SU-DHL-6 (cell line): ENCODE data around the gene LRRFIP2.

Experiments used
- H2AFZ ChIP-seq: fragments of 200-600 bp; sonication (generic); 2 replicates; pipeline ENCODE4 v1.6.1; 2014; ENCODE audit warnings: low read depth, mild to moderate bottlenecking, moderate library complexity, mixed read lengths, antibody characterized with exemption, low read length; ENCODE audit not compliant: severe bottlenecking
- H3F3A ChIP-seq: fragments of 200-600 bp; shearing (Covaris generic); 2 replicates; pipeline ENCODE4 v1.6.0; 2016; ENCODE audit warnings: antibody characterized with exemption, mild to moderate bottlenecking; ENCODE audit not compliant: insufficient read depth
- H3K27ac ChIP-seq: fragments of 200-600 bp; sonication (generic); 2 replicates; pipeline ENCODE4 v1.5.1; 2016; ENCODE audit warnings: low read depth, mild to moderate bottlenecking, low read length, moderate library complexity, mixed read lengths
- H3K27me3 ChIP-seq: fragments of 200-600 bp; sonication (generic), shearing (Covaris generic); 2 replicates; pipeline ENCODE4 v1.6.0; 2014; ENCODE audit warnings: mild to moderate bottlenecking, low read length
- H3K36me3 ChIP-seq: fragments of 200-600 bp; sonication (generic); 2 replicates; pipeline ENCODE4 v1.6.1; 2014; ENCODE audit warnings: mild to moderate bottlenecking, low read length, mixed read lengths
- H3K4me2 ChIP-seq: fragments of 300-600, 200-600 bp; shearing (Covaris generic), sonication (generic); 2 replicates; pipeline ENCODE4 v1.6.0; 2014; ENCODE audit warnings: low read length, low read depth, mild to moderate bottlenecking; ENCODE audit not compliant: poor library complexity, severe bottlenecking
- H3K4me3 ChIP-seq: fragments of 200-600 bp; sonication (generic); 2 replicates; pipeline ENCODE4 v1.5.1; 2014; ENCODE audit warnings: antibody characterized with exemption, low read length, mild to moderate bottlenecking, mixed read lengths; ENCODE audit not compliant: insufficient read depth, poor library complexity, severe bottlenecking
- H3K79me2 ChIP-seq: fragments of 200-600 bp; sonication (generic); 2 replicates; pipeline ENCODE4 v1.6.1; 2014; ENCODE audit warnings: mild to moderate bottlenecking, low read length, moderate library complexity; ENCODE audit not compliant: insufficient read depth
- H3K9ac ChIP-seq: fragments of 200-600 bp; sonication (generic); 2 replicates; pipeline ENCODE4 v1.7.0; 2014; ENCODE audit warnings: mild to moderate bottlenecking, low read length
- H3K9me2 ChIP-seq: fragments of 200-600 bp; sonication (generic); replicated peaks from 2 replicates; pipeline ENCODE4 v1.6.1; 2014; ENCODE audit warnings: low read length; ENCODE audit not compliant: insufficient read depth
- H3K9me3 ChIP-seq: fragments of 200-600 bp; sonication (generic); 2 replicates; pipeline ENCODE4 v1.6.1; 2014; ENCODE audit warnings: low read length, mixed read lengths; ENCODE audit not compliant: insufficient read depth
- H4K20me1 ChIP-seq: fragments of 200-600 bp; sonication (generic); 2 replicates; pipeline ENCODE4 v1.6.1; 2014; ENCODE audit warnings: low read depth, mild to moderate bottlenecking, antibody characterized with exemption, low read length, moderate library complexity, mixed read lengths
- EZH2phosphoT487 ChIP-seq: fragments of 200-600 bp; sonication (generic), shearing (Covaris generic); conservative IDR thresholded peaks from 2 replicates; pipeline ENCODE4 v1.6.1; 2018; ENCODE audit warnings: mild to moderate bottlenecking, antibody characterized with exemption, low read length, moderate library complexity, mixed read lengths
- TF ChIP-seq, protein P1 (sequence below): fragments of 200-600 bp; sonication (generic); IDR thresholded peaks from one replicate; pipeline ENCODE4 v1.5.1; 2017; ENCODE audit warnings: antibody characterized with exemption, mild to moderate bottlenecking, low read length, moderate library complexity; ENCODE audit not compliant: insufficient read depth, poor library complexity, severe bottlenecking

LRRFIP2 gene

GRCh38 chr3:37170513-37170912 is 3.9 kb downstream of the LRRFIP2 start:
- no peak overlapping the region for H2AFZ ChIP-seq
- H3F3A ChIP-seq = peaks cover 9% of the 10 kb centered on the region; the same call in 1 of the 2 replicates
- TF ChIP-seq EZH2phosphoT487 = no peak
- TF ChIP-seq, protein P1, sequence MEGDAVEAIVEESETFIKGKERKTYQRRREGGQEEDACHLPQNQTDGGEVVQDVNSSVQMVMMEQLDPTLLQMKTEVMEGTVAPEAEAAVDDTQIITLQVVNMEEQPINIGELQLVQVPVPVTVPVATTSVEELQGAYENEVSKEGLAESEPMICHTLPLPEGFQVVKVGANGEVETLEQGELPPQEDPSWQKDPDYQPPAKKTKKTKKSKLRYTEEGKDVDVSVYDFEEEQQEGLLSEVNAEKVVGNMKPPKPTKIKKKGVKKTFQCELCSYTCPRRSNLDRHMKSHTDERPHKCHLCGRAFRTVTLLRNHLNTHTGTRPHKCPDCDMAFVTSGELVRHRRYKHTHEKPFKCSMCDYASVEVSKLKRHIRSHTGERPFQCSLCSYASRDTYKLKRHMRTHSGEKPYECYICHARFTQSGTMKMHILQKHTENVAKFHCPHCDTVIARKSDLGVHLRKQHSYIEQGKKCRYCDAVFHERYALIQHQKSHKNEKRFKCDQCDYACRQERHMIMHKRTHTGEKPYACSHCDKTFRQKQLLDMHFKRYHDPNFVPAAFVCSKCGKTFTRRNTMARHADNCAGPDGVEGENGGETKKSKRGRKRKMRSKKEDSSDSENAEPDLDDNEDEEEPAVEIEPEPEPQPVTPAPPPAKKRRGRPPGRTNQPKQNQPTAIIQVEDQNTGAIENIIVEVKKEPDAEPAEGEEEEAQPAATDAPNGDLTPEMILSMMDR = no peak
- H3K79me2 ChIP-seq = peaks cover 27% of the 10 kb centered on the region
- no peaks in the 10 kb centered on the region for H3K9me3 ChIP-seq
- H3K9me2 ChIP-seq = no peaks in the 10 kb centered on the region
- H3K27me3 ChIP-seq = no peaks in the 10 kb centered on the region
- no peak overlapping the region for H3K27ac ChIP-seq
- no peak overlapping the region for H3K4me2 ChIP-seq
- H3K36me3 ChIP-seq = 0 out of 2 replicates have a peak, but pooled peaks cover 4% of the 10 kb centered on the region
- no peaks in the 10 kb centered on the region for H4K20me1 ChIP-seq
- H3K9ac ChIP-seq = no peak overlapping the region
- no peak overlapping the region for H3K4me3 ChIP-seq

DNA sequence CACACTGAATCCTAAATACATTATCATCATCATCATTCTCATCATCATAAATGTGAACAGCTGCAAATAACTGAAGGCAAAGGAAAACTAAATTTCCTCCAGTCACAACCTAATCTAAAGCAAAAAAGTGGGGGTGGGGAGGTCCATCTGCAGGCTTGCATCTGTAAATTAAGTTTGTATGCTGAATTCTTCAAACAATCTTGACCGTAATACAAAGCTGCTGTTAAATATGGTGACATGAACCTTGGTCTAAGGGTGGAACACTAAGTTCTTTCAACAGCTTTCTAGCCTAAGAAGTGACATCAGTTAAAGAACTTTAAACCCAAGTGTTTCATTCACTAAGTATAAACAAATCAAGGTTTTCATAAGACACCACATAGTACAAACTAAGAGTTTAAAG is 4.3 kb downstream of the LRRFIP2 start:
- Histone ChIP-seq H2AFZ (no peak overlapping the region), H3K79me2 (peaks cover 22% of the 10 kb centered on the region), H4K20me1 (no peaks in the 10 kb centered on the region), H3K36me3 (0 out of 2 replicates have a peak, but pooled peaks cover 4% of the 10 kb centered on the region), H3K9me2 (no peaks in the 10 kb centered on the region), H3K27me3 (no peaks in the 10 kb centered on the region), H3K4me3 (no peak overlapping the region), H3K4me2 (no peak overlapping the region), H3K9ac (no peak overlapping the region), H3K27ac (no peak overlapping the region), H3K9me3 (no peaks in the 10 kb centered on the region), H3F3A (peaks cover 8% of the 10 kb centered on the region; the same call in 1 of the 2 replicates)
- no peak for TF ChIP-seq EZH2phosphoT487
- TF ChIP-seq, protein P1 = no peak

DNA sequence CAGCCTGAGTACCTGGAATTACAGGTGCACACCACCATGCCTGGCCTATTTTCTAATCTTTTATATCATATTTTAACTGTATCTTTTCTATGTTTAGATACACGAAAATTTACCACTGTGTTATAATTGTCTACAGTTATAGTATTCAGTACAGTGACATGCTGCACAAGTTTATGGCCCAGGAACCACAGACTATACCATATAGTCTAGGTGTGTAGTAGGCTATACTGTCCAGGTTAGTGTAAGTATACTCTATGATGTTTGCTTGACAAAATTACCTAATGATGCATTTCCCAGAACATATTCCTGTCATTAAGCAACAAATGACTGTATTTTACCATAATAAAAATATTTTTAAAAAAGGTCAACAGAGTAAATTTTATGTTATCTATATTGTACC is 5.5 kb downstream of the LRRFIP2 start:
- Histone ChIP-seq H3K27ac (no peak overlapping the region), H3F3A (no peaks in the 10 kb centered on the region), H3K9me3 (no peaks in the 10 kb centered on the region), H3K9me2 (no peaks in the 10 kb centered on the region), H3K9ac (no peak overlapping the region), H3K27me3 (no peaks in the 10 kb centered on the region), H3K4me2 (no peak overlapping the region), H3K79me2 (peaks cover 11% of the 10 kb centered on the region; the same call in 1 of the 2 replicates), H4K20me1 (no peaks in the 10 kb centered on the region), H2AFZ (no peak overlapping the region), H3K4me3 (no peak overlapping the region), H3K36me3 (0 out of 2 replicates have a peak, but pooled peaks cover 4% of the 10 kb centered on the region)
- TF ChIP-seq EZH2phosphoT487 = no peak
- TF ChIP-seq, protein P1 = no peak
